Measurements from ENCODE around the gene WIPI1. TPM values are rescaled to one million over a fixed set of nuclear protein-coding genes. Genes with fewer than 3 reads are reported as not detected.

Gene WIPI1
- total RNA-seq, 1 experiment from 2014 or later, result 19.8 TPM

- intact Hi-C loops (cut with micrococcal nuclease; ENCODE audit: unreplicated experiment), result no loop called here
- Histone ChIP-seq H3K4me3 (ENCODE audit: low read depth in 2 of 2, low read length in 2 of 2) (no peak overlapping the region), H3K27ac (ENCODE audit: low read length) (no peak overlapping the region), H3K36me3 (ENCODE audit: control insufficient read depth, insufficient read depth, low read length) (no peaks in the 10 kb centered on the region), H3K27me3 (ENCODE audit: control insufficient read depth, insufficient read depth, low read length) (peaks cover 13% of the 10 kb centered on the region), H3K4me1 (ENCODE audit: control insufficient read depth, insufficient read depth, low read length) (no peaks in the 10 kb centered on the region), H3K9me3 (ENCODE audit: control insufficient read depth, insufficient read depth, low read depth, low read length) (no peaks in the 10 kb centered on the region)
- ChIA-PET POLR2A (no interaction called here), CTCF (interaction anchor here (0.6 kb wide), 1 partner anchor 132 kb away, joined by 4 read pairs; no protein-coding TSS in a partner anchor)
- no peak for TF ChIP-seq REST (IDR thresholded peaks at IDR 0.05; ENCODE audit: insufficient read depth in 1 of 2, low read depth in 2 of 2, low read length in 1 of 2)
- TF ChIP-seq POLR2AphosphoS5 (IDR thresholded peaks at IDR 0.05; ENCODE audit: low read depth, low read length), result no peak
- TF ChIP-seq CTCF (IDR thresholded peaks at IDR 0.05), result no peak
- TF ChIP-seq SIN3A (IDR thresholded peaks at IDR 0.05; ENCODE audit: borderline replicate concordance, insufficient read depth, low read depth, low read length), result no peak
- no peak for TF ChIP-seq TCF7L2 (IDR thresholded peaks at IDR 0.05; ENCODE audit: low read depth, low read length)
- no peak for DNase-seq (ENCODE audit: low read depth, low spot score)
- ATAC-seq, result no peak
- BruUV-seq (replicated peaks), result no TSS peak
- in situ Hi-C loops (cut with HindIII; ENCODE audit: low pct_unique_long_range_greater_than_20kb, low sequenced_read_pairs), result no loop called here
Measured at GRCh38 chr17:68482576-68483041, 25.3 kb upstream of the WIPI1 start.

- POLR2A ChIA-PET, result no interaction called here
- CTCF ChIA-PET, result interaction anchor here (0.6 kb wide), 1 partner anchor 257 kb away, joined by 4 read pairs; no protein-coding TSS in a partner anchor
- in situ Hi-C loops (cut with HindIII; ENCODE audit: low pct_unique_long_range_greater_than_20kb, low sequenced_read_pairs) (no loop called here), intact Hi-C loops (cut with micrococcal nuclease; ENCODE audit: unreplicated experiment) (no loop called here)
- Histone ChIP-seq H3K27me3 (ENCODE audit: control insufficient read depth, insufficient read depth, low read length) (peaks cover 13% of the 10 kb centered on the region), H3K4me1 (ENCODE audit: control insufficient read depth, insufficient read depth, low read length) (no peaks in the 10 kb centered on the region), H3K27ac (ENCODE audit: low read length) (no peak overlapping the region), H3K4me3 (ENCODE audit: low read depth in 2 of 2, low read length in 2 of 2) (no peak overlapping the region), H3K9me3 (ENCODE audit: control insufficient read depth, insufficient read depth, low read depth, low read length) (no peaks in the 10 kb centered on the region), H3K36me3 (ENCODE audit: control insufficient read depth, insufficient read depth, low read length) (no peaks in the 10 kb centered on the region)
- no TSS peak for BruUV-seq (replicated peaks)
- TF ChIP-seq TCF7L2 (IDR thresholded peaks at IDR 0.05; ENCODE audit: low read depth, low read length), result no peak
- no peak for TF ChIP-seq CTCF (IDR thresholded peaks at IDR 0.05)
- no peak for TF ChIP-seq REST (IDR thresholded peaks at IDR 0.05; ENCODE audit: insufficient read depth in 1 of 2, low read depth in 2 of 2, low read length in 1 of 2)
- no peak for TF ChIP-seq POLR2AphosphoS5 (IDR thresholded peaks at IDR 0.05; ENCODE audit: low read depth, low read length)
- no peak for TF ChIP-seq SIN3A (IDR thresholded peaks at IDR 0.05; ENCODE audit: borderline replicate concordance, insufficient read depth, low read depth, low read length)
- ATAC-seq, result no peak
- DNase-seq (ENCODE audit: low read depth, low spot score), result no peak
Measured at GRCh38 chr17:68480885-68481284, 23.6 kb upstream of the WIPI1 start.

Data from Panc1 (cell line).